NCI-H1105 (cell line): Measurements from ENCODE around the gene SSH2.

Source experiments
- DNase-seq: peaks from one replicate; lab custom pipeline; 2025; lab: John Stamatoyannopoulos, UW

The SSH2 gene

DNA sequence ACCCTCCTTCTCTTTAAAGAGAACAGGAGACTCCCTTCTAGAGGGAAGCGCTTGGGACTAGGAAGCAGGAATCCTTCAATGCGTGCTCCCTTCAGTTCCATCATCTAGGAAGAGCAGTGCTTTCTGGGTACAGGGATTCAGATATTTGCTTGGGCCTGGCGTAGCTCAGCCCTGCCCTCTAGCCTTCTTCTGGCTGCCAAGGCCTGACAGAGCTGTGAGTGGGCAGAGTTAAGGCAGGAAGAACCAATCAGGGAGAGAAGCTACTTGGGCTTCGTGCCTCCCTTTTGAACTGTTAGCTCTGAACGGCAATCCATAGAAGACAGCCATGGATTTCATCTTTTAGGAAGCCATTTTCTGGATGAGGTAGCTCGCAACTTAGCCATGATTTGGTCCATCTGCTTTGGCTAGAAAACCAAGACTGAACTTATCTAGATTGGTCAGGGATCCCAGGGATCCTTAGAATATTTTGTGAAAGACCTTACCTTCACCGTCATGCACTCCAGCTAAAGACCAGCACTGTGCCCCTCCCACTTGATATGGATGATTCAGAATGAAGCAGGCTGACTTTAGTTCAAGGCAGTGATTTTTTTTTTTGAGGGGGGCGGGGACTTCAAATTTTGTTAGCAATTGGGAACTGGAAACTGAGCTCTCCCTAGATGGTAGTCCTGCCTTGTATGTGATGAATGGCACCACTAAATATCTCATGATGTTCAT is 304.8 kb downstream of the SSH2 start:
- no peak for DNase-seq

DNA sequence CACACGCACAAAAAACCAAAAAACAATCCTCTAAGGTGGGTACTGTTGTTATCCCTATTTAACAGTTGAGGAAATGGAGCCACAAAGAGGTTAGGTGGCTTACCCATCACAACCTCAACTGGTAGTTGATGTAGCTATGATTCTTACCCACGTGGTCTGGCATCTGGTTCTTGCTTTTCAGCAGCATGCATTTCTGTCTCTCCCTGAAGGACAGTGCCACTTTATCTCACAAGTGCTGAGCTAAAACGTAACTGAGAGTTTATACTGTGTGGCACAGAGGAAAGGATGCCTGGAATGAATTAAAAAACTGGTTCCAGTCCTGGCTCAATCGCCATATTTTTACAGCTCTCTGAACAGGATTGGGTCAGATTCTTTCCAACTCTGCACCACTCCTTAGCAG is 305.4 kb downstream of the SSH2 start:
- DNase-seq = no peak

DNA sequence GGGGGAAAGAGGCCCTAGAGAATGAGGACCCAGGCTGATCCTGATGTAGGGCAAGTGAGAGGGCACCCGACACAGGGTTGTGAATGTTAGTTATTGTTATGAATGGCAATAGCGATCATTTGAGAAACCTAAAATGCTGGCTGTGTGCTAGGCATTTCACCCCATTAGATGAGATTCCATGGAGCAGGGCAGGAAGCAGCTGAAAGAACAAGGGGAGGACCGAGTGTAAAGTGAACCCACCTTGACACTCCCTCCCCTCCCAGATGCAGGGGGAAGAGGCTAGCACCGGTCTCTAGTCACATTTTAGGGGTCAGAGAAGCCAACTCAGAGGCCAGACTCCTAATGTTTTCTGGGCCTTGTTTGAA is 306.8 kb downstream of the SSH2 start:
- no peak for DNase-seq

DNA sequence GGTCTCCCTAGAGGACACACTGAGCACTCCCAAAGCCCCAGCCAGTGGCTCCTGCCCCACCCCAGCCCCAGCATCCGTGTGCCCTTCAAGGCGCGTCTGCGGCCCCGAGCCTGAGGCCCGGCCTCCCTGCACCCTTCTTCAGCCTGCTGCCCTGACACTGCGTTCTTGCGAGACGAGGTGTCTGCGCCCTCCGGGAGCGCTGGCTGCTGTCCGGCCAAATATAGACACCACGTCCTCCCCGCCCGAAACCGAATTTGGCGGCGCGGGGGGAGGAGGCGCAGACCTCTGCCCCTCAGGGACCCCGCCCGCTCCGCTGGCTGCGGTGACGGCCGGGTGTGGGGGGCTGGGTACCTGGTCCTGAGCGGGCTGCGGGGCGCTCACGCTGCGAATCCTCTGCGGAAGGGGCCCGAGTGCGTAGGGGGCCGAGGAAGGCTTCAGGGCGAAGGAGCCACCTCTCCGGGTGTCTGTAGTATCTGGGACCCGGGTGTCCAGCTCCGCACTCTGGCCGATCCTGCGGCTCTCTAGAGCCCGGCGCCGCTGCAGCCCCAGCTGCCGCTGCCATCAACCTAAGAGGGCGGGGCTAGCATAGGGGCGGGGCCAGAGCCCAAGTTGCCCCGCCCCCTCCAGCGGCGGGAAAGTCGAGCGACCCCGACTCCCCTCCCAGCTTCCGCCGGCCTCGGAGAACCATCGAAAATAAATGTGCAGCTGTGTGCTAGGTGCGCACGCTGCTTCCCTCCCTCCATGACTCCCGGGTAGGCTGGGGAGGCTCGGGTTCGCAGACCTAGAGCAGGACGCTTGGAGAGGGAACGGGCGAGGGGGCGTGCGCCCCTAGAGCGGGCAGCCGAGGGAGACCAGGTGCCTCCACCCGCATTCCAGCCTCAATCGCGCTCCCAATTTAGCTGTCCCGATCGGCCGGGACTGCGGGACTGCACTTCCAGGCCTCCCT is 307.4 kb downstream of the SSH2 start, which contains the start of gene CORO6:
Gene CORO6, minus strand, starts transcription at position 576 of the 946 bp plus-strand sequence. CDS start 1,491 bp downstream, outside the sequence.
- peak; percentile 21 for DNase-seq

DNA sequence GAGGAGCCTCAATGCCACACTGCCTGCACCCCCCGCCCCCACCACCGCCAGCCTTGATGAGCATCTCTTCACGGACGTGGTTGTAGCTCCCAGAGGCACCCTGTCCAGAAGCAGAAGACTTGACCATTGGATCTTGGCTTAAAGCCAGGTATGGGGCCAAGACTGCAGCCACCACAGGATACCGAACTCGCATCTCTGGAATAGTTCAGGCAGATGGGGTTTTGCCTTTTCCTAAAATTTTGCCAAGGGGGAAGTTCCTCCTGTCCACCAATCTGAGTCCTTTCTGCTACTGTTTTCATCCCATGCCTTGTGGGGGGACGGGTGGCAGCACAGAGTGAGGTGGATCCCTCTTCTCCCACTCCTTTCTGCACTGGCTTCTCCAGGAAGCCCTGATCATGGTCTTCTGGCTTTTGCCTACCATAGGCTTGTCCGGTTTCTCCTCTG is 308.3 kb downstream of the SSH2 start:
- DNase-seq = no peak

DNA sequence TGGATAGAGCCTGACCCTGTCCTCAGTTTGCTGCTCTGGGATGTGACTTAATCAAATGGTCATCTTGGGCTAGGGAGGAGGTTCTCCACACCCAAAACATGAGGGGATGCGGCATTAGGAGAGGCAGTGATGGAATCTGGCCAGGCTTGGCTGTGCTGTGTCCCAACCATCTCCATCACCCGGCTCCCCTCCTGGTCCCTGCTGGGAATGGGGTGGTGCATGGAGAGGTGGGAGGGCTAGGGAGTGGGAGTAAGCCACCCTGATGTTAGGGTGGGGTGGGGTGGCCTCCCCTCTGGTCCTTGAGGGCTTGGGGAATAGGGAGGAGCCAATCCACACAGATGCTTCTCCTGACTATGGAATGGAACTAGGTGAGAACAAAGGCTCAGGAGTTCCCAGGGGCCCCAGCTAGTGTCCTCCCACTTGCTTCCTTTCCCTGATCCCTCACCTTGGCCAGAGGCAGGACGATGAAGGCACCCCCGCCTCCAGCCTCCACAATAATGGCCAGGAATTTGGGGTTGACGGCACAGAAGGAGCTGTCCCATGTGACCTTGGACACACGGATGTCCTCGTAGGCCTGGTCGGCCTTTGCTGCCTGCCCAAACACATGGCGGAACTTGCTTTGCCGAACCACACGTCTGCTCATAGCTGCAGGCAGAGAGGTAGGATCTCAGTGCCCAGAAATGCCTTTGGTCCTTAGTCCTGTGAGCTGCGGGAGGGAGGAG is 309.1 kb downstream of the SSH2 start:
- DNase-seq = no peak

DNA sequence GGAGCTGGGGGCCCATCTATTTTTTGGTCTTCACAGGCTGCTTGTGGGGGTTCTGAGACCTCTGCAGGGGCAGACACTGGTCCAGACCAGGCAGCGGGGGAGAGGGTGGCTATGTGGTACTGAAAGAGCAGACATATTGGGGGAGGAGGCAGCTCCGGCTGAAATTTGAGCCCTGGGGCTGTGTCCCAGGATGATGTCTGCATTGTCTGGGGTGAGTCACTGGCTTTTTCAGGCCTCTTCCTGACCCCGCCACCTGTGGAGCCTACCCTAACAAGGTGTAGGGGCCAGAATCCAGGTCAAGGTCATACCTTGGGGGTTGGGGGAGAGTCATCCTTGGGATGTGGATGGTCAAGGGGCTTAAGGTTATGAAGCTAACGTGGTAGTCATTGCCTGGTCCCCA is 309.8 kb downstream of the SSH2 start:
- no peak for DNase-seq

DNA sequence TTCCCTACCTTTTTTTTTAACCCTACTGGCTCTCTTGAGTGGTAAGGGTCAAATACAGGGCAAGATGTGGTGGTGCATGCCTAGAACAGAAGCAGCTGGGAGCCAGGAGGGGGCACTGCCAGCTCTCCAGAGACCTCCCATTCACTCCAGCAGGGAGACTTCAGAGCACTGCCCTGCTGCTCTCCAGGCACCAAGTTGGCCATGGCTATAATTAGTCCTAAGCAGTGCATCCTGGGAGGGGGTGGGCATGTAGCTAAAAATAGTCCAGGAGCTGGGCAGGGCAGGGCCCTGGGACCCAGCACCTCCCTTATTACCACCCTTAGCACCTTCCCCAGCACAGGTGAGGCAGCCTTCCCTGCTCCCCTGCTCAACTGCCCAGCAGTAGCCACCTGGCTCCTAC is 310.8 kb downstream of the SSH2 start:
- no peak for DNase-seq

DNA sequence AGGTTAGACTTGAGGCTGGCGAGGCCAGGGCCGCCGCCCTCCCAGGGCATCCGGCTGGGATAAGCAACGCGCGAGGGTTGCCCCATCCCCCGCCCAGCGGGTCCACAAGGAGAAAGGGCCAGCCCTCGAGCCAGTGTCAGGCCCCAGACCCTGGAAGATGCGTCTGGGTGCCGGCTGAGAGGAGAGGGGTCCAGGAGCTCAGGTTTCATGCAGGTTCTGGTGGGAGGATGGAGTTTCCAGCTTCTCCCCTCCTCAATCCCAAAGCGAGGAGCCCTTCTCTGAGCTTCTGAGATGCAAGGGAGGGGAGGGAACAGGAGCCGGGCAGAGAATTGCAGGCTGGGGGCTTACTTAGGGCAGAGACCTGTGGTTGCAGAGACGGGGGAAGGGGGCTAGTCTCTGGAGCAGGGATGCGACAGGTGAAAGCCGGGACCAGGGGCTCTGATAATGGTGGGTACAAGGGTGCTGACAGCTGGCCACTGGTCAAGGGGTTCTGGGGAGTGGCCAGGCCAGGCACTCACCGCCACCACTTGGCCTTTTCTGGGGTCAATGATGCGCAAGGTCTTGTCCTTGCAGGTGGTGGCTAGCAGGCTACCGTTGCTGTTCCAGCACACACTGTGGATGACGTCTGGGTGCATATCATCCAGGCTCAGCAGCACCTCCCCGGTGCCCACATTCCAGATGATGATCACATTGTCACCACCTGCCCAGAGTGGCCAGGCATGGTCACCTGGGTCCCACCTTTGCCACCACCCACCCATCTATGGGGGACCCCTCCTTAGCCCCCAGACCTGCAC is 311.6 kb downstream of the SSH2 start:
- DNase-seq = no peak

DNA sequence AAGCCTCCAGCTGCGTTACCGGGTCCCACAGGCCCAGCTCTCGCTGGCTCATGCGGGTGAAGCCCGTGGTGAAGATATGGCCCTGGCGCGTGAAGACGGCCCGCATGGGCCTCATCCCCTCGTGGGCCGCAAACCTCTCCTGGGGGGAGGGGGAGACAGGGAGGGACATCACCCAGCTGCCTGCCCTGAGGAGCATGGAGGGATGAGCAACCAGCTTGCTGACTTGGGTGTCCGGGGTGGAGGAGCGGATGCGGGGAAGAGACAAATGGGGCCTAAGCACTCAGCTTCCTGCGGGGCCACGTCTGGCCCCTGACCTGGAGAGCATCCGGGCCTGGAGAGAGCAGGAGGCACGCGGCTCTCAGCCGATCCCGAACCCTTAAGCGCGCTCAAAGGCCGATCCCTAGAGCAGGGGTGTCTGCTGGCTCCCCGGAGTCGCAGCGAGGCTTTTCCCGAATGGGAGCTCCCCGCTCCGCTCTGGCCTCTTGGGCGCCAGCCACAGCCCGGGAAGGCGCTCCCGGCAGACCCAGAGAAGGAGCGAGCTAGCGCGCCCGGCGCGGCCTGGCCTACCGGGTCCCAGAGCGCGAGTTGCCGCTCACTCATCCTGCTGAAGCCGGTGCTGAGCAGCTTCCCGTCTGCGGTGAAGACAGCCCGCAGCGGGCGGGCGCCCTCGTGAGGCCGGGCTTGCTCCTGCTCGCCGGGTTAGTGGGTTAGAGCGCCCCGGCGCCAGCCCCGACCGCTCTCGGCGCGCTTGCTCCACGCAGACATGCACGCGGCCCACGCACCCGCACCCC is 312.4 kb downstream of the SSH2 start:
- DNase-seq = peak; percentile 61

DNA sequence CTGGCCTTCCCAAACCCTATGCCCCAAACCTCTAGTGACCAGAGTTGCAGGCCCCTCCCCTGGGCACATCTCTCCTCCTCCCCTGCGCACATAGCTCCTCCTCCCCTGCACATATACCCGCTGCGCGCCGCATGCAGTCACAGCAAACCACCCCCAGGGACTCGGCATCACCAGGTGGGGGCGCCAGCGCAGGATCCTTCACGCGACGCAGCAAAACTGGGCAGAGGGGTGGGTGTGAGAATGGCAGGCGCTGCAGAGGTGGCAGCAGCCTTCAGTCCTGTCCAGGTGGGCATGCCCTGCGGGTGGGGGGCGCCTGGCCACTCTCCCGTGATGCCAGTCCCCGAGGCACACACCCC is 312.9 kb downstream of the SSH2 start:
- DNase-seq = peak; percentile 79

DNA sequence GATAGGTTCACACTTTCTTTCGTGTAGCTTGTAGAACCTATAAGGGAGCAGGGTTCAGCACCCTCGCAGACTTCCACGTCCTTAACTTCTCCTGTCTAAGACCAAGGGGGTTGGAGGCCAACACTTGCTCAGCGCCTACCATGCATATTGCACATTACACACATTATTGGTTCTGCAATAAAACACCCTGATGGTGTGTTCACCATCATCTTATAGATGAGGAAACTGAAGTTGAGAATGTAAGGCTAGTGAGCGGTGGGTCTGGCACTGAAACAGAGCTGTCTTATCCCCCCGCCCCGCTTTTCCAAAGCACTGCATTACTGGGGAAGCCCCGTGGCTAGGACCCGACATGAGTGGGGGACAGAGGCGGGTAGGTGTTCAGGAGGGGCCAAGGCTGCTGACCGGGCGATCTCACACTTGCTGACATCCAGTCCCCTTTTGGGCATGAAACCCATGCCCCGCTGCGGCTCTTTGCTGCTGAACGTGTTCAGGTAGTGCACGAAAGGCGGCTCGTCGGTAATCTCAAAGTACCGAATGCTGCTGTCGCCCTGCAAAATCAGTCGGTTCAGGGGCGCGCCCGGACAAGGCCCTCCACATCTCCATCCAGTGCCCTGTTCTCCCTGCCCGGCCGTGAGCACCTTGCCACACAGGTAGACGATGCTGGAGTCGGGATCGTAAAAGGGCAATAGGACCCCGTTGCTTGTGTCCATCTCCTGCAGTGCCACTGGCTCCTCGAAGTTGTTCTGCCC is 313.6 kb downstream of the SSH2 start:
- DNase-seq = no peak

DNA sequence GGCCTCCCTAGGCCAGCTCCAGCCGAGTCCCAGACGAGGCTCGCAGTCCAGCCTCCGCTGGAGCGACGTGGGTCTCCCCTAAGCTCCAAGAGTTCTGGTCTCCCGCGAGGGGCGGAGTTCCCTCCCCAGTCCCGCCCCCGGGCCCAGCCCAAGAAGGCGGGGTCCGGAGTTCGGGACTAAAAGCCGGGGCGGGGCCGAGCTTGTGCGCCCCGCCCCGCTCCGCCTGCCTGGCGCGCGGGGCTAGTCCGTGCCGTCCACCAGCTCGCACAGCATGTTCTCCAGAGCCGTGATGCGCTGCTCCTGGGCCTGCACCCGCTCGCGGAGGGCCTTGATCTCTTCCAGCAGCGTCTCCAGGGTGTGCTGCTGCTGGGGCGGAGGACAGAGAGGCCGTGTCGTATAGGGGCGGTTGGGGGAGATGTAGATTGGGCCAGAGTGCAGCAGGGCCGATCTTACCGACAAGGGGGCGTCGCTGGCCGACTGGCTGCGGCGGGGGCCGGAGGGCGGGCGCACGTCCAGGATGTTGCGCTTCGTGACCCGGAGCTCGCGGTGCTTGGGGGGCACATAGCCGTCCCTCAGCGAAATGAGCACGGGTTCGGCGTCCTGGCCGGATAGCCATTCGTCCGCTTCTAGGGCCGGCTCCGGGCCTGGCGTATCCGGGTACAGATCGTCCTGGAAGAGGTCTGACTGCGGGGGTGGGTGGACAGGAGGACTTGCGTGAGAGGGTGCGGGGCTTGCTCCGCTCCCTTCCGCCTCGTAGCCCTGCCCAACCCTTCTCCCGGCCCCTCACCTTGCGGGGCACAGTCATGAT is 314.3 kb downstream of the SSH2 start:
- DNase-seq = peak; percentile 78

DNA sequence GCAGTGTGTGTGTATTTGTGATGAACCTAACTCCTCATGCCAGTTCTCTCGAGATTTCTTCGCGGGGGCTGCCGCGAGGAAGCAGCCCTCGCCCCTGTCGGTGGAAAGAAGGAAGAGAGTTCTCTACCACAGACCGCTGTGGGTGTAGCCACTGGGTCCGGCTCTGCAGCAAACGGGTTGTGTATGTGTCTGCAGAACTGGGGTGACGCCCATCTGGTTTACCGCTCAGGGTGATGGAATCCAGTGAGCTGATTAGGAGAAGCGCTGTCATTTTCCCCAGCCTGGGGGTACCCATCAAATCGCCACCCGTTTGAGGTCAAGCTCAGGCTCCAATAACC is 315.0 kb downstream of the SSH2 start:
- DNase-seq = no peak

DNA sequence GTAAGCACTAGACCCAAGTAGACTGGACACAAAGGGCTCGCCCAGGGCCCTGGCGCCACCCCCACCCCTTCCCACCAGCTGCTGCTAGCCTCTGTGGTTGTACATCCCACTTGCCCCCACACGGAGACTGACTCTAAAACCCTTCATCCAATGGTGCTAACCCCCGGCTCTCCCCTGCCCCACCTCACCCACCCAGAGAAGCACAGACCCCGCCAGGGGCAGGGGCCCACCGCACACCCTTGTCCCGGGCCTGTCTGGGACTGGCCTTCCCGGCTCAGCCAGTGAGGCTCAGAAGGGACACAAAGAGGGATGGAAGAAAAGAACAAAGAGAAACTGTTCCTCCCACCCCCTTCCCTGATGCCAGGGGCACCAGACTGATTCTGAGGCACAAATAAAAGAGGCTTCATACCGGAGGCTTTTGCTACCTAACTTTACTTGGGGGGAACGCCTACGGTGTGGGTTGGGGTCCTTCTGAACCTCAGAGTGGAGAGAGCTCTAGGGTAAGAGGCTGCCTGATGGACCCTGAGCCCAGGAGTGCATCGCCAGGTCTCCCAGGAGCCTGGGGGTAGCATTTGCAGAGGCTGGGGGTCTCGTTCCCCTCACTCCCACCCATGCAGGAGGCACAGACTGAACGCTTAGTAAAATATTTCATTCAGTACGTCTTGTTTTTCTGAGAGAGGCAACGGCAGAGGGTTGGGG is 315.5 kb downstream of the SSH2 start:
- no peak for DNase-seq

DNA sequence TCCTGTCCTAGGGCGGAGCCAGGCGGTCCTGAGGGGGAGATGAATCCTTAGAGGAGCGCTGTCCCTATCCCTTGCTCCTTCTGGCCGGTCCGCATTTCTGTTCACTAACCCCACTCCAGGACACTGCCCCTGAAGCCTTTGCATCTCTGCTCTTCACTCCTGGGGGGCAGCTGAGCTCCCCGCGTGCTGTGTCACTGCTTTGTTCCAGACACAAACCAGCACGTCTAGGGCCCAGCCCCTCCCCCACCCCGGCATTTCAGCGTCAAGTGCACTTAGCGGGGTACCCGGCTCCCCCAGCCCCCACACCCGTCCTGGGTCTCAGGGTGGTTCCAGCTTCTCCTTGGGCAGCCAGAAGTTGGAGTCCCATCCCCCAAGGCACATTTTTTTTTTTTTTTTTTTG is 316.2 kb downstream of the SSH2 start:
- no peak for DNase-seq

DNA sequence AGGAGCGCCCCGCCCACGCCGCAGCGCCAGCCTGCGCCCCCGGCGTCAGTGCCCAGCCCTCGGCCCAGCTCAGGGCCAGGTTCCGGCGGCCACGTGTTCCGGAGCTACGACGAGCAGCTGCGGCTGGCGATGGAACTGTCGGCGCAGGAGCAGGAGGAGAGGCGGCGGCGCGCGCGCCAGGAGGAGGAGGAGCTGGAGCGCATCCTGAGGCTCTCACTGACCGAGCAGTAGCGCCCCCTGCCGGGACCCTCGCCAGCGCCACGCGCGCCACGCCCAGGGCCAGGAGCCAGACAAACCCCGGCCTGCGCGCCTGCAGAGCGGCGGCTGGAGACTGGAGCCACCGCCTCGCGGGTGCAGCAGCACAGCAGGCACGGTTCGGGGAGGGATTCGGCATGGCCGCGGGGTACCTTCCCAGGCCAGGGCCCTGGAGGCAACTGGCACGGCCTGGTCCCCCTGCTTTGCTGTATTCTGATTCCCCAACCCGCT is 316.6 kb downstream of the SSH2 start:
- no peak for DNase-seq

DNA sequence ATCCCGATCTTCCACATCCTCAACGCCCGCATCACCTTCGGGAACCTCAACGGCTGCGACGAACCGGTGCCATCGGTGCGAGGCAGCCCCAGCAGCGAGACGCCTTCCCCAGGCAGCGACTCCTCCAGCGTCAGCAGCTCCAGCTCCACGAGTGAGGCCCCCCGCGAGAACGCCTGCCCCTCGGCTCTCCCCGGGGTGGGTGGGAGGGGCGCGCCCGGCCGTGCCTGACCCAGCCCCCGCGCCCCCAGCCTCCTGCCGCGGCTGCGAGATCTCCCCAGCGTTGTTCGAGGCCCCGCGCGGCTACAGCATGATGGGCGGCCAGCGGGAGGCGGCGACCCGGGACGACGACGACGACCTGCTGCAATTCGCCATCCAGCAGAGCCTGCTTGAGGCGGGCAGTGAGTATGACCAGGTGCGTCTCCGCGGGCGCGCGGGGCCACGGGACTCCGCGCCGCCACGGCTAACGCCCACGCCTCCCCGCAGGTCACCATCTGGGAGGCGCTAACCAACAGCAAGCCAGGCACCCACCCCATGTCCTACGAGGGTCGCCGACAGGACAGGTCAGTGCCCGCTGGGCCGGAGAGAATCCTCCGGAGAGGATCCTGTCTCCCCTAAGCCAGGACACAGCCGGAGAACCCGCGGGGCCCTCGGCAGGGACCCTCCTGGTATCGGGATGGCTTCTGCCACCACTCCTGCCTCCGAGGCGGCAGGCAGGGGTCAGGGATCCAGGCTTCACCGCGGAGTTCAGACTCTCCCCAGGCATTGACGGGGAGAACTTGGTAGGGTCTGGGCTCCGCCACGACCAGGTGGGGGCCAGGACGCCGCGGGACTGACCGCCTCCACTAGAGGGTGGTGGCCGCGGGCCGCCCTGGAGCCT is 317.4 kb downstream of the SSH2 start:
- DNase-seq = no peak
